Measurements from ENCODE around the gene EFS.

Gene EFS

DNA sequence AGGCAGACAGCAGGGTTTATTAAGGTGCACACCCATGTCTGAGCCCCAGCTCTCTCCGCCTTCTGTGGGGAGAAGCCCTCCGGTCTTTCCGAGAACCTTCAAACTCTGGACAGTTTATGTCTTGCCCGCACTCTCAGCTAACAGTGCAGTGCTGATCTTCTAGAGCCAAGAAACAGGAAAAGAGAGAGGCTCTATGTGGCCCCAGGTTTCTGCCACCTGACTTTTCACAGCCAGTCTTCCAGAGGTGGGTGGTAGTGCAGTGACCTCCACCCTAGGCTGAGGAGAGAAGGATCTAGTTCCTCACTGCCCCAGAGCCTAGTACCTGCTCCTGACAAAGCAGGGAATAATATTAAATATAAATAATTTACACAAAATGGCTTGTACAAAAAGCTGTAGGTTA is 8.3 kb downstream of the EFS start:
- TF ChIP-seq, protein P1, sequence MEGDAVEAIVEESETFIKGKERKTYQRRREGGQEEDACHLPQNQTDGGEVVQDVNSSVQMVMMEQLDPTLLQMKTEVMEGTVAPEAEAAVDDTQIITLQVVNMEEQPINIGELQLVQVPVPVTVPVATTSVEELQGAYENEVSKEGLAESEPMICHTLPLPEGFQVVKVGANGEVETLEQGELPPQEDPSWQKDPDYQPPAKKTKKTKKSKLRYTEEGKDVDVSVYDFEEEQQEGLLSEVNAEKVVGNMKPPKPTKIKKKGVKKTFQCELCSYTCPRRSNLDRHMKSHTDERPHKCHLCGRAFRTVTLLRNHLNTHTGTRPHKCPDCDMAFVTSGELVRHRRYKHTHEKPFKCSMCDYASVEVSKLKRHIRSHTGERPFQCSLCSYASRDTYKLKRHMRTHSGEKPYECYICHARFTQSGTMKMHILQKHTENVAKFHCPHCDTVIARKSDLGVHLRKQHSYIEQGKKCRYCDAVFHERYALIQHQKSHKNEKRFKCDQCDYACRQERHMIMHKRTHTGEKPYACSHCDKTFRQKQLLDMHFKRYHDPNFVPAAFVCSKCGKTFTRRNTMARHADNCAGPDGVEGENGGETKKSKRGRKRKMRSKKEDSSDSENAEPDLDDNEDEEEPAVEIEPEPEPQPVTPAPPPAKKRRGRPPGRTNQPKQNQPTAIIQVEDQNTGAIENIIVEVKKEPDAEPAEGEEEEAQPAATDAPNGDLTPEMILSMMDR (IDR thresholded peaks at IDR 0.05; ENCODE audit: low read depth, low read length) = no peak
- H3K4me3 ChIP-seq (ENCODE audit: low read depth, low read length) = no peak overlapping the region

DNA sequence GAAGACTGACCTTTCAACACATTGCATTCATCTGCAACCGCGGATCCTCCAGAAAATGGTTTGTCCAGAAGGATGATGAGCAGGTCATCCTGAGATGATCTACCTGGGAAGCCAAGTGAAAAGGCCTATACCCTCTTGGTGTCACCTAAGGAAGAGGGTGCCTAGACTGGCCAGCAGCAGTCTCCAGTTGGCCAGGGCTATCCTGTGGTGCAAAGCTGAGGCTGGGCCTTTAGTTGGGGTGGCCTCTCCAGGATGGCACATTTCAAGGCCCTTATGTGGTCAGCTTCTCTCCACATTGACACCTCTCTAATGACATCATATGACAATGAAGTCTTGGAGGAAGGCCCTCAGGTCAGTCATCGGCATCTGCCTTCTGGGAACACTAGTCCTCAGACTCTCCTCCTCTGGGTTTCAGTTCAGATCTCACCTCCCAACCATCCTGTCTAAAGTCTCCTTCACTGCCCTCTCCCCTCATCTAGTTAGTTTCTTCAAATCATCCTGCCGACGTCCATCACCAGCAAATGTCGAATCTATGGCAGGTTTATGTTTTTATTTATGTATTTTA is 9.0 kb downstream of the EFS start:
- TF ChIP-seq, protein P1 (IDR thresholded peaks at IDR 0.05; ENCODE audit: low read depth, low read length) = no peak
- H3K4me3 ChIP-seq (ENCODE audit: low read depth, low read length) = no peak overlapping the region

- H3K4me3 ChIP-seq (ENCODE audit: low read depth, low read length) = no peak overlapping the region
- TF ChIP-seq, protein P1 (IDR thresholded peaks at IDR 0.05; ENCODE audit: low read depth, low read length) = no peak
Measured at GRCh38 chr14:23354990-23355389, 10.0 kb downstream of the EFS start.

GRCh38 chr14:23353433-23353780 is 11.6 kb downstream of the EFS start:
- TF ChIP-seq, protein P1 (IDR thresholded peaks at IDR 0.05; ENCODE audit: low read depth, low read length) = no peak
- H3K4me3 ChIP-seq (ENCODE audit: low read depth, low read length) = no peak overlapping the region

GRCh38 chr14:23352506-23353432 is 12.2 kb downstream of the EFS start, which contains the start of gene SLC22A17:
SLC22A17 (minus strand) TSS chr14:23352887.
- TF ChIP-seq, protein P1 (IDR thresholded peaks at IDR 0.05; ENCODE audit: low read depth, low read length) = no peak
- peak within 1 kb of the TSS; percentile 73 for H3K4me3 ChIP-seq (ENCODE audit: low read depth, low read length)

- peak overlapping the region; percentile 73 for H3K4me3 ChIP-seq (ENCODE audit: low read depth, low read length)
- TF ChIP-seq, protein P1 (IDR thresholded peaks at IDR 0.05; ENCODE audit: low read depth, low read length) = no peak
Measured at GRCh38 chr14:23351681-23352505, 13.1 kb downstream of the EFS start.
